Parathyroid adenoma (tissue), 2 donors: ENCODE data around the gene DGUOK.

Experiments used
- H2AFZ ChIP-seq: fragments of 300-600 bp; sonication (generic); one replicate; pipeline ENCODE4 v1.7.0; 2017; ENCODE audit warnings: antibody characterized with exemption, mild to moderate bottlenecking
- H3K27ac ChIP-seq: fragments of 300-600 bp; sonication (generic); one replicate; pipeline ENCODE4 v1.7.0; 2017
- H3K27me3 ChIP-seq: fragments of 300-600 bp; sonication (generic); one replicate; pipeline ENCODE4 v1.7.0; 2017; ENCODE audit warnings: low read length; ENCODE audit not compliant: control insufficient read depth, insufficient read depth
- H3K36me3 ChIP-seq: fragments of 300-600 bp; sonication (generic); one replicate; pipeline ENCODE4 v1.7.0; 2017; ENCODE audit warnings: low read length; ENCODE audit not compliant: control insufficient read depth, insufficient read depth
- H3K4me1 ChIP-seq: fragments of 300-600 bp; sonication (generic); one replicate; pipeline ENCODE4 v1.7.0; 2017; ENCODE audit warnings: control low read depth
- H3K4me2 ChIP-seq: fragments of 300-600 bp; sonication (generic); one replicate; pipeline ENCODE4 v1.7.0; 2017; ENCODE audit warnings: low read length
- H3K4me3 ChIP-seq: fragments of 300-600 bp; sonication (generic); one replicate; pipeline ENCODE4 v1.7.0; 2017; ENCODE audit warnings: low read depth, low read length
- H3K79me2 ChIP-seq: fragments of 300-600 bp; sonication (generic); one replicate; pipeline ENCODE4 v1.7.0; 2017; ENCODE audit warnings: control low read depth
- H3K9ac ChIP-seq: fragments of 300-600 bp; sonication (generic); one replicate; pipeline ENCODE4 v1.7.0; 2017; ENCODE audit warnings: mild to moderate bottlenecking
- H3K9me3 ChIP-seq: fragments of 300-600 bp; sonication (generic); one replicate; pipeline ENCODE4 v1.7.0; 2017; ENCODE audit warnings: low read length; ENCODE audit not compliant: control insufficient read depth
- CTCF ChIP-seq: fragments of 300-600 bp; sonication (generic); IDR thresholded peaks from one replicate; pipeline ENCODE4 v1.7.0; 2017; ENCODE audit warnings: antibody characterized with exemption, mild to moderate bottlenecking
- donor health status: primary hyperparathyroidism.

DGUOK gene

GRCh38 chr2:73969356-73969755 lies 42.7 kb downstream of the DGUOK start:
- no peak overlapping the region for H3K27ac ChIP-seq

GRCh38 chr2:73970141-73970803 lies 43.6 kb downstream of the DGUOK start:
- Histone ChIP-seq H3K27ac (peak overlapping the region; percentile 40), H3K4me2 (no peak overlapping the region), H3K27me3 (no peaks in the 10 kb centered on the region), H3K9me3 (no peaks in the 10 kb centered on the region), H2AFZ (peak overlapping the region; percentile 77), H3K9ac (no peak overlapping the region), H3K4me1 (peaks cover 12% of the 10 kb centered on the region), H3K36me3 (no peaks in the 10 kb centered on the region), H3K4me3 (no peak overlapping the region), H3K79me2 (no peaks in the 10 kb centered on the region)
- TF ChIP-seq CTCF = no peak

More at GRCh38 chr2:73969356-73969755, 42.7 kb downstream of the DGUOK start:
- Histone ChIP-seq H3K4me2 (no peak overlapping the region), H3K9me3 (no peaks in the 10 kb centered on the region), H3K27me3 (no peaks in the 10 kb centered on the region), H3K4me3 (no peak overlapping the region), H2AFZ (no peak overlapping the region), H3K9ac (no peak overlapping the region), H3K36me3 (no peaks in the 10 kb centered on the region), H3K4me1 (peaks cover 12% of the 10 kb centered on the region), H3K79me2 (no peaks in the 10 kb centered on the region)
- TF ChIP-seq CTCF = no peak

GRCh38 chr2:73970850-73971471 lies 44.3 kb downstream of the DGUOK start:
- Histone ChIP-seq H2AFZ (peak overlapping the region; percentile 77), H3K4me2 (peak overlapping the region; percentile 52), H3K79me2 (no peaks in the 10 kb centered on the region), H3K36me3 (no peaks in the 10 kb centered on the region), H3K27me3 (no peaks in the 10 kb centered on the region), H3K27ac (peak overlapping the region; percentile 40), H3K4me1 (peaks cover 12% of the 10 kb centered on the region), H3K9ac (no peak overlapping the region), H3K4me3 (no peak overlapping the region), H3K9me3 (no peaks in the 10 kb centered on the region)
- TF ChIP-seq CTCF = no peak

- Histone ChIP-seq H2AFZ (no peak overlapping the region), H3K27me3 (no peaks in the 10 kb centered on the region), H3K9ac (no peak overlapping the region), H3K9me3 (no peaks in the 10 kb centered on the region), H3K4me3 (no peak overlapping the region), H3K36me3 (no peaks in the 10 kb centered on the region), H3K79me2 (no peaks in the 10 kb centered on the region), H3K27ac (no peak overlapping the region), H3K4me2 (no peak overlapping the region), H3K4me1 (peaks cover 12% of the 10 kb centered on the region)
- no peak for TF ChIP-seq CTCF
These were observed 45.0 kb downstream of the DGUOK start for GRCh38 chr2:73971722-73972121.

- Histone ChIP-seq H3K4me2 (no peak overlapping the region), H3K4me3 (no peak overlapping the region), H3K27ac (no peak overlapping the region), H3K27me3 (no peaks in the 10 kb centered on the region), H3K4me1 (peaks cover 17% of the 10 kb centered on the region), H2AFZ (no peak overlapping the region), H3K79me2 (no peaks in the 10 kb centered on the region), H3K9me3 (no peaks in the 10 kb centered on the region), H3K36me3 (no peaks in the 10 kb centered on the region), H3K9ac (no peak overlapping the region)
- TF ChIP-seq CTCF = no peak
These were observed 46.2 kb downstream of the DGUOK start for GRCh38 chr2:73972846-73973245.
